GM18861 (cell line): ENCODE measurements around the gene UBE2R2.
"Not testable (repeated sequence)": the region's sequence is repeated elsewhere in the genome, so short reads cannot be mapped to it uniquely, and the experiment has no call there.

Source experiments
- ATAC-seq: cut with Tn5 transposase; IDR thresholded peaks from one replicate; pipeline ENCODE4 v1.9.1; 2021; ENCODE audit not compliant: unreplicated experiment

UBE2R2 gene

GRCh38 chr9:33837138-33837537 lies 20.2 kb downstream of the UBE2R2 start:
- no peak for ATAC-seq

- no peak for ATAC-seq
Observed at GRCh38 chr9:33840381-33840780, 23.4 kb downstream of the UBE2R2 start.

DNA sequence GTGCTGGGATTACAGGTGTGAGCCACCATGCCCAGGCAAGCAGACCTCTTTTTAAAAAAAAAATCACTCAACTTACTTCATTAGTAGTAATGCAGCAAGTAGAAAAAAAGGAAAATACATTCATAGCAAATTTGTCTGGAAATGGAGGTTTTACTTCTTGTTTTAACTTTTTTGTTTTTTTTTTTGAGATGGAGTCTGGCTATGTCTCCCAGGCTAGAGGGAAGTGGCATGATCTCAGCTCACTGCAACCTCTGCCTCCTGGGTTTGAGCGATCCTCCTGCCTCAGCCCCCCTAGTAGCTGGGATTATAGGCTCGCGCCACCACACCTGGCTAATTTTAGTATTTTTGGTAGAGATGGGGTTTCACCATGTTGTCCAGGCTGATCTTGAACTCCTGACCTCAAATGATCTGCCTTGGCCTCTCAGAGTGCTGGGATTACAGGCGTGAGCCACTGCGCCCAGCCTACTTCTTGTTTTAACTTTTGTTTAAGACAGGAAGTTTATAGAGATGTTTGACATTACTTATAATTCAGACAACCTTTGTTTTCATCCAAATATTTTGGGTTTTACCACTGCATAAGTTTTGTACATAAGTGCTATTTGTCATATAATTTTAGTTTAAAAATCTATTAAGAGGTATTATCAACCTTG lies 26.5 kb downstream of the UBE2R2 start:
- no peak for ATAC-seq

DNA sequence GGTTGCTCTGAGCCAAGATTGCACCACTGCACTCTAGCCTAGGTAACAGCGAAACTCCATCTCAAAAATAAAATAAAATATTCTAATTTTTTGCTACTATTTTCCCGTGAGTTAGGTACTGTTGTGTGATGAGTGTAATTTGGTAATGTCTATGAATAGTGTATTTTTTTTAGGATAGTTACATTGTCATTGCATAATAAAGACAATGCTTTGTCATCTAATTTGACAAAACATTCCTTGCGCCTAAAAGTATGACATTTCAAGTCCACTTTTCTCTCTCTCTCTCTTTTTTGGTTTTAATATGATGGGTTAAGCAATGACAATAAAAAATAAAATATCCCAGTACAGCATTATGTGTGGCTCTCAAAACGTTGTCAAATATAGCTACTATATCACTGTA lies 29.3 kb downstream of the UBE2R2 start:
- no peak for ATAC-seq

GRCh38 chr9:33847894-33848205 lies 30.9 kb downstream of the UBE2R2 start:
- ATAC-seq = not testable (repeated sequence)

- no peak for ATAC-seq
Observed at GRCh38 chr9:33850267-33850629, 33.3 kb downstream of the UBE2R2 start.

DNA sequence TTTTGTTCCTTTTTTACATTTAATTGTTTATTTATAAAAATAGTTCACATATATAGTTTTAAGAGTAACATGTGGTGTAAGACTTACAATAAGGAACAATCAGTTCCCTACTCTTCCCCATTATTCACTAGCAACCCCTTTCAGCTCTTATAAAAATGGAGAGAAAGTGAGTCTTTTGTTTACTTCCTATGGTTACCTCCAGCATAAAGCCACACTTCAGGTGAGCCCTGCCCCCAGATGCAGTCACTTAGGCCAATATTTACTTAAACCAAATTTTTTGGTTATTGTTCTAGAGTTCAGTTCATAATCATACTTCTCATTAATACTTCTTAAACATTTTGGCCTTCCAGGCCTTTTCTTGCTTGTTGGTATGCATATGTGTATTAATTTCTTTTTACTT lies 33.7 kb downstream of the UBE2R2 start:
- no peak for ATAC-seq

DNA sequence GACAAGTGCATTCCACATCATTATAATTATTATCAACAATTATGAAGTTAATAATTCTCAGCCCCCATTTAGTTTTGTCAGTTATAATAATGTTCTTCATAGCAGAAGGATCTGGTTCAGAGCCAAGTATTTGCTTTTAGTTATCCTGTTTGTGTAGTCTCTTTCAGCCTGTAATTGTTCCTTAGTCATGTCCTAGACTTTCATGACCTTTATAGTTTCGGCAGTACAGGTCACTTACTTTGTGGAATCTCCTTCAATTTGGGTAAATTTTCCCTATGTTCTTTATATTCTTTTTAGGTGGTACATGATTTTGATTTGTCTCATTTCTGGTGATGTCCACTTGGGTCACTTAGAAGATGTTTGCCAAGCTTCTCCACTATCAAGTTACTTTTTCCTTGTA lies 34.3 kb downstream of the UBE2R2 start:
- no peak for ATAC-seq

DNA sequence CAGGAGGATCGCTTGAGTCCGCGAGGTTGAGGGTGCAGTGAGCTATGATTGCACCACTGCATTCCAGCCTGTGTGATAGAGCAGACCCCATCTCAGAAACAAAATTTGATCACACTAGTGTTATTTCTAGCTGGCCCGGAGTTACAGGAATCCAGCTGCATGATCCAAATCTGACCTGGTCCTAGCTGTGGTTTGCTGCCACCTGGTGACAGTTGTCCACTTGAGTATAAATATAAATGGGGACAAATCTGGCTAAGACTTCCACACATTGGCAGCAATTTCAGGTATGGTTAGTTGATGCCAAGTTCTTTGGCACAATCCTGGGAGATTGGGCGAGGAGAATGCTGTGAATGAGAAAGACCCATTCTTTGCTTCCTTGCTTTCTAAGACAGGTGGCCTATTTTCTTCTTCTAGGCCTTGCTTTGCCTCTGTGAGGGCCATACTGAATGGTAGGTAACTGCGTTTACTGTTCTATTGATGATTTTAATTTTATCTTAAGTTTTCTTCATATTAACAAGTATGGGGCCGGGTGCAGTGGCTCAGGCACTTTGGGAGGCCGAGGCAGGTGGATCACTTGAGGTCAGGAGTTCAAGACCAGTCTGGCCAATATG lies 35.4 kb downstream of the UBE2R2 start:
- no peak for ATAC-seq

DNA sequence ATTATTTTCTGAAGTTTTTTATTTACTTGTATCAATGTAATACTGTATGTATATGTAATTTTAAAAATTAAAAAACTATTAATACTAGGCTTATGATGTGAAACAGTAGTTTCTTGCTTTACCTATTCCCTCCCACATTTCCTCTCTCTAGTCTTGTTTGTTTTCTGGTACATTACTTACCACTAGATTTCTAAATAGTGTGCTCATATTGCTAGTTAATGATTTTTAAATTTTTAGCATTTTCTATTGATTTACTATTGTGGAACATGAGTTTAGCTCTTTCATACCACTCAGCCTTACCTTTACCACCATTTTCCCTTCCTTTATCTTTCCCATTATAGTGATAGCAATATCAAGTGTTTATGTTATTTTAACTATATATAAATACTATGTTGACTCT lies 39.3 kb downstream of the UBE2R2 start:
- no peak for ATAC-seq

GRCh38 chr9:33858423-33858822 lies 41.5 kb downstream of the UBE2R2 start:
- no peak for ATAC-seq

DNA sequence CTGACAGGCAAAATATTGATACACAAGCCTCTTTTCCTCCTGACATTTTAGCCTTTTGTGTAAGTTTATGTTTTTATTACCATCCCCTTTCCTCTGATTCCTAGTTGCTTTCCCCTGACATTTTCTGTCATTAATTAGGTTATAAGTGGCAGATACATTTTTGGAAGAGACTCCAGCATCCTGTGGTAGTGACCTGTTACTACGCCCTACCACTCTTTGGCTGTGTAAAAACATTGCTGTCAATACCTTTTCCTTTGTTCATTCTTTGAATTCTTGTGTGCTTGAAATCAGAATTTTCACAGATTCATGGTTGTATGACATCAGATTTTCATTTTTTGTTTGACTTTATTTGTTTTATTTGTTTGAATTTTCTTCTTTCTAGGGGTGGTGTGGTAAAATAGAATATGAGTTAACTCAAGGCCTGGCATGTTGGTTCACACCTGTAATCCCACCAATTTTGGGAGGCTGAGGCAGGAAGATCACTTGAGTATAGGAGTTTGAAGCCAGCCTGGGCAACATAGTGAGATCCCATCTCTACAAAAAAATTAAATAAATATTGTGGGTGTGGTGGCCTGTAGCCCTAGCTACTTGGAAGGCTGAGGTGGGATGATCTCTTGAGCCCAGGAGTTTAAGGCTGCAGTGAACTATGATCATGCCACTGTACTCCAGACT lies 43.4 kb downstream of the UBE2R2 start:
- ATAC-seq = no peak

DNA sequence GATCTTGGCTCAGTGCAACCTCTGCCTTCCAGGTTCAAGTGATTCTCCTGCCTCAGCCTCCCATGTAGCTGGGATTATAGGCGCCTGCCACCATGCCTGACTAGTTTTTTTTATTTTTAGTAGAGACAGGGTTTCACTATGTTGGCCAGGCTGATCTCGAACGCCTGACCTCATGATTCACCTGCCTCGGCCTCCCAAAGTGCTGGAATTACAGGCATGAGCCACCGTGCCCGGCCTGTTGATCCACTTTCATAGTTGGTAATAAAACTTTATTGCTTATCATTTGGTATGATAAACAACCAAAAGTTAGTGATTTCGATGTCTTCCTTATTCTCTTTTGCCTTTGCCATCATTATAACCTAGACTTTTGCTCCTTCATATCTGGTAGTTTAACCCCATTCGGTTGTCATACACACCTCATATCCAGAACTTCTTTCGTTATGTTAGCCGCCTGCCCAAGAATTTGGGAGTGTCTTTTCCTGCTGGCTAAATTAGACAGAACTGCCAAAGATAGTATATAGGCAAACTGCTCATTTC lies 45.0 kb downstream of the UBE2R2 start:
- ATAC-seq = no peak

DNA sequence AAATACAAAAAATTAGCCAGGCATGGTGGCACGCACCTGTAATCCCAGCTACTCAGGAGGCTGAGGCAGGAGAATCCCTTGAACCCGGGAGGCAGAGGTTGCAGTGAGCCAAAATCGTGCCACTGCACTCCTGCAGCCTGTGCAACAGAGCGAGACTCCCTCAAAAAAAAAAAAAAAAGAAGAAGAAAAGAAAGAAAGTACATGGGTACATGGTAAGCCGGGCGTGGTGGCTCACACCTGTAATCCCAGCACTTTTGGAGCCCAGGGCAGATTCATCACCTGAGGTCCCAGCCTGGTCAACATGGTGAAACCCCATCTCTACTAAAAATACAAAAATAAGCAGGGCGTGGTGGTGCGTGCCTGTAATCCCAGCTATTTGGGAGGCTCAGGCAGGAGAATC lies 46.1 kb downstream of the UBE2R2 start:
- ATAC-seq = not testable (repeated sequence)

- no peak for ATAC-seq
Observed at GRCh38 chr9:33867747-33868439, 50.9 kb downstream of the UBE2R2 start.

DNA sequence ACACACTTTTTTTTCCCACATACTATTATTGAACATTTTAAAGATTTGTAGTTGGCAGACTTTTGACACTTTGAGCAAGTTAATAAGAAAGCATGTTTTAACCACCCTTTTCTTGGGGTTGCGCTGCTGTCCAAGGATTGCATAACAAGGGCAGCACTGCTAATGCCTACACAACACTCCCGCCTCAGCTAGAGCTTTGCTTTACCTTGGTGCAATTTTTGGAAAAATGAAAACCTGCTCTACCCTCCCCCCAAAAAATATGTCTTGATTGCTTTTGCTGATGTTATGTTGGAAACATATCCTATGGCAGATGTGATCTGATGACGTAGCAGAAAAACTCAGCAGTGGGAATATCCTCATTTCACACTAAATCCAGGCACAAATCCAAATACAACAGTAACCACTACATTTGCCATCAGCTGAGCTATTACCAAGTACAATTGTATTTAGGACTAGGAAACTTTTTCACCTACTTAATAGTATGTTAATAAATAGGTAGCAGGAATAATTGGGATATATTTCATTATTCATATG lies 51.5 kb downstream of the UBE2R2 start:
- no peak for ATAC-seq

GRCh38 chr9:33869243-33869642 lies 52.3 kb downstream of the UBE2R2 start:
- not testable (repeated sequence) for ATAC-seq

GRCh38 chr9:33877727-33878489 lies 60.9 kb downstream of the UBE2R2 start:
- ATAC-seq = no peak

- ATAC-seq = no peak
Observed at GRCh38 chr9:33878691-33879366, 61.9 kb downstream of the UBE2R2 start.
